HG03521 (cell line): Measurements from ENCODE around the gene FAM107B.

Experiments
- ATAC-seq: cut with Tn5 transposase; IDR thresholded peaks from one replicate; pipeline ENCODE4 v1.9.1; 2021; ENCODE audit warnings: mild to moderate bottlenecking, moderate library complexity; ENCODE audit not compliant: unreplicated experiment

FAM107B gene

DNA sequence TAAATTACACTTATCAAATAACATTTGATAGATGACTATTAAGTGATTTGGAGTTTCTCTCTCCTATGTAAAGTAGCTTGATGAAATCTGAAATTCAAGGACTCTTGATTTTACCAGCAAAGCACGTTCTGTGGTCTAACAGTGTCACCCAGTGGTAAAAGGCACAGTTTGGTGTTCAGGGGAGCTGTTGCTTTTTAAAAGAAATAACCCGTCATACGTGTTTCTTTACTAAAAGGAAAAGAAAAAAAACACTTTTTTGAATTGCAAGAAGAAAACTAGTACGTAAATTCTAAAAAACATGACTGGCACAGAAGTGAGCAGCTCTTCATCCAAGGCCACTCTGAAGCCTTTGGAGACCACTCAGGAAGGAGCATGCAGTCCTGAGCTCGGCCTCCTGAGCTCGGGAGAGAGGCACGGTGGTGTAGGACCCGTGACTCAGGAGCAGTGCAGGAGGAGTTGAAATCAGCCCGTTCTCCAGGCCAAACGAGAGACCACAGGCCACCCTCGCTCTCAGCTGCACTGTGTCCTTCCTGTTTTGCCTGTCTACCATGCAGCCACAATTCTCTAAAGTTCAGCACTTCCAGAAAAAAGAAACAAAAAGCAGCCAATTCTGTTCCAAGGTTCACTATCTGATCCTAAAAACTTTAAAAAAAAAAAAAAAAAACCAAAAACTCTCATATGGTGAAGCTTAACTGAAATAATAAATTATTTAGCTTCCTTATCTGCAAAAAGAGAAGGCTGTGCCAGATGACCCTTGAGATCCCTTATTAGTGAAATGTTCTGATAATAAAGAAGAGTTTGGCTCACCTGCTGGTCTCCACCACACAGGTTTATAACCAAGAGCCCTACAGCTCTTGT lies 231.4 kb downstream of the FAM107B start:
- no peak for ATAC-seq

DNA sequence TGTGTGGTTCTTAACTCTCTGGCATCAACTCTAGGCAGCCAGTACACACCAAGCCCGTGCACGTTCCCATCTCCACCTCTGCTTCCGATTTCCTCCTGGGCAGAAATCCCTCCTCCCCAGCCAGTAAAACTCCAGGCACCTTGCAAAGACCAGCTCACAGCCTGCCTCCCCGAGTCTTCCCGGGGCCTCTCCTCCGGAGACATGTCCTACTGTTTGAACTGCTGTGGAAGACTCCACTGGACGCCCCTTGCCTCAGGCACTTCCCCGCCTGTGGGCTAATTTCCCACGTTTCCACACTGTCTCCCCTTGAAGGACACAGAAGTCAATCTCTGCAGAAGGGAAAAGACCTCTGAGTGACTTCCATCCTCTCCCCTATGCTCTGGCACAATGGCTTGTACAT lies 233.3 kb downstream of the FAM107B start:
- ATAC-seq, result no peak

DNA sequence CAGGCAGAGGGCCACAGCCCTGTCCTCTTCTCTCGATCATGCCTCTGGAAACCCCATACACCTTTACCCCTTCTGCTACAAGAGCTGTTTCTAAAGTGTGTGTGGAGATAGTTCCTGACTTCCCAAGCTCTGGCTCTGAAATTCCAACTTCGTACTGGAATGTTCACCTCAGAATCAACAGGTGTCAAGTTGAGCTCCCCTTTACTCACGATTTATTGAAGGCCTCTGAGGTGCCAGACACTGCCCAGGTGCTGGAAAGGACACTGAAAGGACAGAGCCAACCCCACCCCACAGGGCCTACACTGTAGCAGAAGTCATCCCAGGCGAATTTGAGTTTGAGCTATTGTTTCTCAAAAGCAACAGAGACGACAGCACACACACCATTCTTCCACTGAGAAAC lies 234.1 kb downstream of the FAM107B start:
- no peak for ATAC-seq

DNA sequence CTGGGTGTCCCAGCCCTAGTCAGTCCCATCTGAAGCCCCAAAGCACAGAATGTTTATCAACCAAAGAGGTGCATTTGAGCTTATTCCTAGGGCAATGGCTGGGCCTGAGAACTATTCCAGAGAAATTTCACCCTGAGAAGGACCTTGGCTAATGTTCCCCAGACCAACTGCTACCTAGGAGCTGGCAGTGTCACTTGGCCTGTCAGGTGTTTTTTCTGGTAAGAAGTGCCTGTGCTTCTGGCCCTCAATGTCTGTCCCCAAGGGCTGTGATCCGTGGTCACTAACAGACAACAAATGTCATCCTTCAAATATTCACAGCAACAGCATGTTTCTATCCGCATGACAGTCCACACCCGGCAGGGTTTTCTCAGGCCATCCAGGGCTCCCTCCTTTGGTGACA lies 234.6 kb downstream of the FAM107B start:
- no peak for ATAC-seq

DNA sequence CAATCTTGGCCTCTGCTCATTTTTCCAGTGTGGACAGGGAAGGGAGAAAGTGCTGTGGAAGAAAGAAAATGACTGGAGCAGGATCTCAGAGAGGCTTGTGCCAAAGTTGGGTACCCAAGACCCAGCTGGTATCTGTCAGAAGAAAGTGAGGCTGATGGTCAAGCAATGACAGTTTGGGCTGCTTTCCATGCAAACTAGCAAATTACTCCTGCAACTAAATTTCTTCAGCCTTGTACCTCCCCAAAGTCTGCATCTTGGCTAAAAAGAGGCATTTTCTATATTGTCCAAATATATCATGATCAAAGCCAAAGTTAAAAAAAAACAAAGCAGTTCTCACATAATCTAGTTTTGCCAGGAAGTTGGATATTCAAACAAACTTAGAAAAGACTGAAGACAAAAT lies 235.5 kb downstream of the FAM107B start:
- ATAC-seq, result no peak

DNA sequence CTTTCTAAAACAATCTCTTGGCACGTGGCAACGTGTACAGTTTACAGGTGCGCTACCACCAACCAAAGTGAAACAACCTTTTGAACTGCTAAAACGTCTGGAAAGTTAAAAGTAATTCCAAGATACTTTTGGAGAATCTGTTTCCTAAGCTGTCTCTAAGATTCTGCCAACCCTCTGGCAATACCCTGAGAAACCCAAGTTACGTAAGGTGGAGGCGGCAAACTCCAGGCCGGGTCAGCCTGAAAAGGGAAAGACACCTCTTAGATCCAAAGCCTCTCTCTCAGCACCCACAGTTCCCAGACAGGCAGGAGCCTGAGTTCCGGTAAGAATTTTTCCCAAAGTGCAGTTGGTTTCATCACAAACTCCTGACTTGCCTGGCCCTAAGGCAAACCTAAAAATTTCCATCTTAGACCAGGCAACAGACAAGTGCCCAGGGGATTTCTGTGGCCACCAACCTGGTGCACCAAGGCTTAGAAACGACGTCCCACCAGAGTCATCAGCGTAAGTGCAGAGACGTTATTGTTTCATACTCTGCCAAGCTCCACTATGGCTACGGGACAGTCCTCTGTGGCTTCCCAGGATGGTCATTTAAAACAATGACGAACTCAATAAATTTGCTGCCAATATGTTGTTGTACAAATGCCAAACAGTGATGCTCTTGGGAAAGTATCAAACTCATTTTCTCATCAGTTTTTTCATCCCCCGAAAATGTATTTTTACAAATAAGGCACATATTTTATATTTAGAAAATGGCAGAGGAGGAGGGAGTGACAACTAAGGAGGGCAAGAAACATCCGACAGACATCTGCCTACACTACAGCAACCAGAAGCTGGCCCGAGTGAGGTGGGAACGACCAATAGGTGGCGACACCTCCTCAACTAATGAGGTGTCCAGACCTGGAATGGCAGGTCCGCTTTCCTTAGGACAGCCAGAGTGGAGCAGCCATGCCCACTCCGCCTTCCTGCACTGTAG lies 238.2 kb downstream of the FAM107B start:
- ATAC-seq, result no peak

DNA sequence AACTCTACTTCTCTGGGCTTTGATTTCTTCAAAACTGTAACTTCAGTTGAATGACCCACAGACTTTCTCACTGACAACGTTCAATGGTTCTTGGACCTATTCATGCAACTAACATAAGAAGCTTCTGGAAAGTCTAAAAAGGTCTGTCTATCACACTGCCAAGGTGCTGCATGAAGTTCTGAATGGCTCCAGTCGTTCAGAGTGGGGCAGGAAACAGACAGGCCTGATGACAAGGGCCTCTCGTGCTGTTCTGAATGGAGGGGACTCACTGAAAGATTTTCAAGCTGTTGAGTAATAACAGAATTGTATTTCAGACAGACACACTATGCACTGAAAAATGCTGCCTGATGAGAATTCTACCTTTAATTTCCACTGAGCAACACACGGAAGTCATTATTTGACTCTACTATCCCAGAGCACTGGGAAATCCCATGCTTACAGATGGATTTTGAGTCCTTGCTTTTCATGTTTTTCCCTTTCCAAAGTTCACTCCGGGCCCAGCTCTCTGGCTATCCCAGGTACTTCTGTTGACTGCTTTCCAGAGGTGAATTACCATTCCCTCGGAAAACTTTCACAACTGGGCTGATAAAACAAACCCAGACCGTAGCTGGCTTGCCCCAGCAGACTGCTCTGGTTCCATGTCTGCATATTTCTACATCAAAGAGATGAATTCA lies 239.1 kb downstream of the FAM107B start:
- ATAC-seq, result no peak

DNA sequence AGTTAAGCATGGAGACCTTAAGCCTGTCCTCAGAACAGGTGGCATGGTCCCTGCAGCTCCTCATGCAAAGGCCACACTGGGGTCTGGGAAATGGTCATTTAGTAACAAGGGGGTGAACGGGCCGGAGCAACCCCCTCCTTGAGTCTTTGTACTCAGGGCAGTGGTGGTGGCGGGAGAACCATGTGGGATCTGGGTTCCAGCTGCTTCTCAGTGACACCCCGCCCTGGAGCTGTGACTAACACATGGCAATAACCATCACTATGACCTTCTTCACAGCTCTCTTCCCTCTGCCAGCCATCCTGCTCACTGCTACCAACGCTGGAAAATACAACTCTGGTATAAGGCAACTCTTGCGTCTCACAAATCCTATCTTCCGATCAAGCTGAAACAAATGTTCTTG lies 240.5 kb downstream of the FAM107B start:
- no peak for ATAC-seq

DNA sequence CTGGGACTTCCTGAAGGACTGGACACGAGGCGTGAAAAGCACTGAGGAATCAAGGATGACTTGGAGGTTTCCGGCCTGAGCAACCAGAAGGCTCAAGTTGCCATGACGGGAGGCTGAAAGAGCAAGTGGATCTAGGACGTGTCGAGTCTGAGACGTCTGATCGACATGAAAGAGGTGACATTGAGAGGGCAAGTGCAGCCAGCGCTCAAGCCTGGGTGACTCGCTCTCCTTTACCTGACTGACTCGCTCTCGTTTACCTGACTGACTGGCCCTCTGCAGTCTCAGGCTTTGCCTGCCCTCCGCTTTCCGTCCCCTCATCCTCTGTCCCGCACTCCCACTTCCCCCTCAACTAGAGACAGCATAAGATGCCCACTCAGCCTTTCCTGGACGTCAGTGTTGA lies 241.4 kb downstream of the FAM107B start:
- ATAC-seq, result no peak

DNA sequence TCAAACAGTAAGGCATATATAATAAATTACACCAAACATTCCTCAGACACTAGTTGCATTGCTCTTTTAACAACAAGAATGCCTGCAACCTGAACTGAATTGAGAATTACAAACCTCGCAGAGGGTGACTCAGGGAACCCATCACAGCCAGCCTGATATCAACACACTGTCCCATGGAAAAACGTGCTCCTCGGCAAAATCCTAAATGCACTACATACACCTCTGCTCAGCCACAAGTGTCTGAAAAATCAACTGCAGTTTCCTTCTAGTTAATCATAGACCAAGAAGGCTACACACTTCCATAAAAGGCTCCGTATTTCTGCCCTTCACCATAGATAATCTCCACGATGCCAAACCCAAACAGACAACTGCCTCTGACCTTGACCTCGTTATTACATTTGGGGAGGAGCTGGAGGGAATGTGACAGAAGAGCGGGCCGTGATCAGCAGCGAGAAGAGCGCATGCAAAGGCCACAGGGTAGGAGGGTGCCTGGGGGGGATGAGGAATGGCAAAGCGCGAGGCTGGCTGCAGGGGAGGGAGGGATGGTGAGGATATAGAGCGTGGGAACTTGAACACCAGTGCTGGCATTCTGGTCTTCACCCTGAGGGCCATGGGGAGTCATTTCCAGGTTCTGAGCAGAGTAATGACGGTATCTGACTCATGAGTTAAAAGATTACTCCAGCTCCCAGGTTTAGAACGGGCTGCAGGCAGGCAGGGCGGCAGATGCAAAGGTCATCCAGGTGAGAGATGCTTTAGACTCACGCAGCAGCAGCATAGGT lies 242.0 kb downstream of the FAM107B start:
- no peak for ATAC-seq

DNA sequence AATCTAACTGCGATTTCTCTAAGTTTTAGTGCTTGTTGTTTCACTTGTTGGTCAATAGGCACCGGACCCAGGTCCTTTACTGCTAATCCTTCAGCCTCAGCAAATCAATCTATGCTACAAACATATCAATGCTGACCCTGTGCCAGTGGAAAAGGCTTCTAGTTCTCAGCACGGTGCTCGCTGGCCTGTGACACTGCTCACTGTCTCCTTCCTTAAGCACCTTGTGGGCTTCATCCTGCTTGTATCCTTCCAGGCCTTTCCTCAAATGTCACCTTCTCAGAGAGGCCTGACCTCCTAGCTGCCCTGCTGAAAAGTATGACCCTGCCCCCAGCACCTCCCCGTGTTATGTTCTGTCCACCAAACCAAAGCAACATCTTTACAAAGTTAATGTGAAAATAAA lies 242.7 kb downstream of the FAM107B start:
- no peak for ATAC-seq

DNA sequence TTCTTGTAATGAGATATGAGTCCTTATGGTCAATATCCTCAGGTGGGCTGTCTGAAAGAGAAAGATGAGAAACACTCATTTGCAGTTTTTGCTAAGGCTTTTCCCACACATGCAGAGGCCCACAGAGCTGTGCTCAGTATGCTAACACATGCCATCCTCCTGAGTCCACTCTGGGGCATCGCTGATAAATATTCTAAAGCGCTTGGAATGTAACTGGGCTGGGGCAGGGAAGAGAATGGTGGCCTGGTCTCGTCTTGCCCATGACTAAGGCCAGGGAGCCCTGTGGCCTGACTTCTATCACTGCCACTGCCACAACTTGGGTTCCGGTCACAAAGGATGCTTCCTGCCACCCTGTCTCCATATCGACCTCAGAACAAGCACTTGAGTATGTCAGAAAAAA lies 244.2 kb downstream of the FAM107B start:
- ATAC-seq, result no peak

DNA sequence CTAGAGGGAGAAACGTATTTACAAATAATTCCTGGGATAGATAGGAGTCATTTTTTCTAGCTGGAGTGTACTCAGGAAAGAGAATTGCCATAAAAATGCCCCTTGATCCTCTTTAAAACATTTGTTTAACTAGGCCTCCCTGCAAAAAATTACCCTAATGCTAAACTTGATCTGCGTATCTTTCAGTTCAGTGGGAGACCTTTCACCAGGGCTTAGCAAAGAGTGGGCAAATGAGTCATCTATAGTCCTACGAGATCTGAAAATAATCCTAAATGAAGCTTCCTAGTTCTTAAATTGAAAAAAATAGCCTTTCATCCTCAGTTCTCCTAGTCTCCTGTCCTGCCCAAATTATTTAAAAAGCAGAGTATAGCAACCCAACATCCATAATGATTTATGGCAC lies 245.3 kb downstream of the FAM107B start:
- no peak for ATAC-seq

DNA sequence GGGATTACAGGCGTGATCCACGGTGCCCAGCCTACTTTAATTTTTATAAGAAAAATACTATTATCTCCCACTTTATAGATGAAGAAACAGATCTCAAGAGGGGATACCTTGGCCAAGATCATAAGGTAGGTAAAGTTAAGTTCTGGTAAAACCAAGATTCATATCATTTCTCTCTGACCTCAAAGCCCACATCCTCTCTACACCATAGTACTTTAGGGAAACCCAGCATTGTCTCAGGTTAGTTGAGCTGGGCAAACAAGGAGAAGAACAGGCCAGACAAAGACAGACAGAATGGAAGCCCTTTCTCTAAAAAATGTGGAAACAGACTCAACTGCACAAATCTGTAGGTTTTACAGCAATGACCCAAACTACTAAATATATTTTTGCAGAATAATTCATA lies 246.2 kb downstream of the FAM107B start:
- ATAC-seq, result no peak

DNA sequence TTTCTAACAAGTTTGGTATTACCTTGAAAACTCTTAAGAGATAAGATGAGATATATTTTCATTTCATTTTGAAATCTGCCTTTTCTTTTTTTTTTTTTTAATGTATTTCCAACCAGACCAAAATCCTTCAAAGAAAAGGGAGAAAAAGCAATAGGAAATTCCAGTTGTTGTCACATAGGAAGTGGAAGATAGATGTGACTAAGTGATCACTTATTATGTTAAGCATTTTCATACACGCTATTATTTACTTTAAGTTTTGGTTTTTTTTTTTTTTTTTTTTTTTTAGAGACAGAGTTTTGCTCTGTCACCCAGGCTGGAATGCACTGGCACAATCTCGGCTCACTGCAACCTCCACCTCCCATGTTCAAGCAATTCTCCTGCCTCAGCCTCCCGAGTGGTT lies 246.8 kb downstream of the FAM107B start:
- ATAC-seq, result no peak

DNA sequence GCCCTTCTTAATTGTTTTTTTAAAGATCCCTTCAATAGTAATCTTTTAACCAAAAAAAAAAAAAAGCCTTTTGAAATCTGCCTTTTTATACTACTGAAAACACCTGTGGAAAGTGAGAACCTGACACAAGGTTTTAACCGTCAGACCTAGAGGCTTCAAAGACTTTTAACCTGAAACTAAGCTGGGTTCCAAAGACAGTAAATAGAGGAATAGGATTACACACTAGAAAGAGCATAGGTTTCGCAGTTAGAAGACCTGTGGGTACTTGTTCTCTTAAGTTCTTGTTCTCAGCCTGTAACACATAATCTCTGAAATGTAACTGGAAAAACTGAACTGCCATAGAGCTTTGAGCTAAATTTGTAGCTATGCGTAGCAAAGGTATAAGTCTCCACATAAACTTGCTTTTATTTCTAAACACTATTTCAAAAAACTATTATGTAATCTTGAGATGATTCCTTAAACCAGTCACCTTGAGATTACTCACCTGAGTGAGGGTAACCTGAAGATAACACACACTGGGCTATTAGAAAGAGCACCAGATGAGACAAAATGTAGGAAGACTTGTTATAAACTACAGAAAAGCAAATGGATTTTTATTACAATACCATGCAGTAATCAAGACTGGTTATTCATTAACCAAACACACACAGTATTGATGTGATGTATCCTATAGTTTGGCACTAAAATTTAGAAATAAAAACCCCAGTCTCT lies 247.4 kb downstream of the FAM107B start:
- ATAC-seq, result no peak

DNA sequence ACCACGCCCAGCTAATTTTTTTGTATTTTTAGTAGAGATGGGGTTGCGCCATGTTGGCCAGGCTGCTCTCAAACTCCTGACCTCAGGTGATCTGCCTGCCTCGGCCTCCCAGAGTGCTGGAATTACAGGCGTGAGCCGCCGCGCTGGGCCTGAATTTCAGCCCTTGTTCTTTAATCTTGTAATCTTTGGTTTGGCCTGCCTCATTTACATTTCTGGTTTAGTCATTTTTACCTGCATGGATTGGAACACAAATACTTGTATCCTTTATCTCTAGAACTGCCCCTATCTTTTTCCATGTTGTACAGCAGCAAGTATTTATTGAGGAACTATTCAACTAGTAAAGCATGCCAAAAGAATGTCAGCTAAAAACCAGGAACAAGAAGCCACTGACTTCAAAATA lies 248.4 kb downstream of the FAM107B start:
- no peak for ATAC-seq

DNA sequence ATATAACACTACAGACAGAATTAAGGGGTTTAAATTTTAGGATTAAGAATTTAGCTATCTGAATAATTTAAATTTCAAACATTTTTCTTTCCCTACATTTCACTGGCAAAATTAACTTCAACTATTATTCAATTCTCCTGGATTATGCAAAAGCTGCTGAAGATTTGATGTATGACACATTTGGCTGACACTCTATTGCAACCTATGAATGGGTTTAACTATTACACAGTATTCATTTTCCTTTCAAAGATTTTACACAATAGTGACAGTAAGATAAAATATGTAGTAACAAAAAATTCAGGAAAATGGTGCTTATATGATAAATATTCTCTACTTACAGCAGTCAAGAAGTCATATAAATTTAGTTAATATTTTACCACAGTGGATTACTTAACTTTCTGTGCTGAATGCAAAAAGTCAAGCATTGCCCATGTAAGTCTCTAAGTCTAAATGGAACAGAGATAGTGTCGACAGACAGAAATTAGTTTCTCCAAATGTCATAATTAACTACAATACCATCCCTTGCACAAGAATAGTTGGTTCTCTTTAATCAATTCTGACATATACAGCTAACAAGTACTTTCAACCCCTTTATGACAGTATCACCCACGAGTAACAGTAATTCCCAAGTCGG lies 249.9 kb downstream of the FAM107B start:
- ATAC-seq, result no peak

DNA sequence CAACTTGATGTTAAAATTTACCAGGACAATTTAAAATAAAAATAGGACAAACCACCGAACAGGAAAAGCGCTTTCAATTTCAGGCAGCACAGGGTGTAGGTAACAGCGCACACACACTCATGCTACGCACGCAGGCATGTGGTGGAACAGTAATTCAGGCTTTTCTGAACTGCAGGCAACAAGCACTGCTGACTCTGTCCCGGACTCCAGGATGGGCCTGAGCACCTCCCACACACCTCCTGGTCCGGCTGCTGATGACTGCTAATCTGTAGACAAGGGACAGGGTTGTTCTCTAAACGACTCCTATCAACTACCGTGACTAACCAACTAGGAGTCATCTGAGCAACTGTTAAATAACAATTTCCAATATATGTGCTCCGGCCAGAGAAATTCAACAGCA lies 251.4 kb downstream of the FAM107B start:
- ATAC-seq, result no peak

DNA sequence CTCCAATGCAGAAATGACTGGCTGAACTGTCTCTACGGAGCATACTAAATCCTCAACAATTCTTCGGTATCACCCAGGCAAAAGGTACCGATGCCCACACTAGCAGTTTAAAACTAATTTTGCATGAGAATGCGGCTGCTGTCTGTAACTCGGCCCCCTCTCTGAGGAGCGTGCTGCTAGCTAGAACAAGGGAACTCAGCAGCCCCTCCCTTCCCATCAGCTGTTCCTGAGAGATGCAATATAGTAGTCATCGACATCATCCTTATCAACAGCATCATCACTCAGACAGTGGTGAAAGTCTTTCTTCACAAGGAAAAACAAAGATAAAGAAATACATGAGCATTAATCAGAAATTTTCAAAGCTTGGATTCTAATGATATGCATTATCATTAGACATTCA lies 254.9 kb downstream of the FAM107B start:
- ATAC-seq, result no peak
